Trophoblast cell (in vitro differentiated cells and primary cell): Measurements from ENCODE around the gene SYT2.
A peak's percentile ranks its signal among the peaks of the same experiment; 100 is the strongest.

Source experiments
- DNase-seq, 2 donors: peaks; one replicate each; pipeline ENCODE4 v3.0.0-alpha.2; 2016
- H2AFZ ChIP-seq: 2 replicates; pipeline ENCODE4 v1.6.1; 2013; ENCODE audit warnings: low read length, moderate library complexity, mild to moderate bottlenecking; ENCODE audit not compliant: insufficient read depth, poor library complexity
- H2AK5ac ChIP-seq: 2 replicates; pipeline ENCODE4 v1.6.1; 2013; ENCODE audit warnings: mild to moderate bottlenecking, low read length
- H2BK120ac ChIP-seq: 2 replicates; pipeline ENCODE4 v1.6.1; 2013; ENCODE audit warnings: low read length, mild to moderate bottlenecking, moderate library complexity; ENCODE audit not compliant: insufficient read depth, poor library complexity
- H2BK12ac ChIP-seq: 2 replicates; pipeline ENCODE4 v1.6.1; 2013; ENCODE audit warnings: mild to moderate bottlenecking, low read length, moderate library complexity
- H2BK5ac ChIP-seq: 2 replicates; pipeline ENCODE4 v1.6.1; 2013; ENCODE audit warnings: low read length, low read depth, moderate library complexity, mild to moderate bottlenecking; ENCODE audit not compliant: poor library complexity
- H3K14ac ChIP-seq: 2 replicates; pipeline ENCODE4 v1.6.1; 2013; ENCODE audit warnings: mild to moderate bottlenecking, low read length
- H3K18ac ChIP-seq: 2 replicates; pipeline ENCODE4 v1.6.1; 2013; ENCODE audit warnings: mild to moderate bottlenecking, low read length
- H3K23ac ChIP-seq: 2 replicates; pipeline ENCODE4 v1.6.1; 2013; ENCODE audit warnings: low read length
- H3K27ac ChIP-seq: 2 replicates; pipeline ENCODE4 v1.5.1; 2013; ENCODE audit warnings: low read depth, mild to moderate bottlenecking, inconsistent platforms, low read length, moderate library complexity
- H3K27me3 ChIP-seq: 2 replicates; pipeline ENCODE4 v1.6.1; 2013; ENCODE audit warnings: inconsistent platforms, mild to moderate bottlenecking, low read length, moderate library complexity; ENCODE audit not compliant: insufficient read depth
- H3K36me3 ChIP-seq, 2 experiments: 1 replicate in 1 of 2; 2 replicates in 1 of 2; pipeline ENCODE4 v1.6.1; 2013; ENCODE audit warnings: low read length in 2 of 2, mild to moderate bottlenecking in 2 of 2, moderate library complexity in 1 of 2; ENCODE audit not compliant: insufficient read depth in 2 of 2, control insufficient read depth in 1 of 2
- H3K4ac ChIP-seq: 2 replicates; pipeline ENCODE4 v1.6.1; 2013; ENCODE audit warnings: low read depth, mild to moderate bottlenecking, low read length, moderate library complexity
- H3K4me1 ChIP-seq, 2 experiments: 1 replicate in 1 of 2; 2 replicates in 1 of 2; pipeline ENCODE4 v1.6.1; 2013; ENCODE audit warnings: low read length in 2 of 2, mild to moderate bottlenecking in 2 of 2, moderate library complexity in 1 of 2; ENCODE audit not compliant: insufficient read depth in 2 of 2, control insufficient read depth in 1 of 2
- H3K4me2 ChIP-seq: 2 replicates; pipeline ENCODE4 v1.6.1; 2013; ENCODE audit warnings: inconsistent platforms, mild to moderate bottlenecking, low read length, moderate library complexity
- H3K4me3 ChIP-seq: 2 replicates; pipeline ENCODE4 v1.5.1; 2013; ENCODE audit warnings: mild to moderate bottlenecking, low read depth, low read length, inconsistent platforms
- H3K79me1 ChIP-seq: one replicate; pipeline ENCODE4 v1.6.1; 2013; ENCODE audit warnings: low read length
- H3K79me2 ChIP-seq: 2 replicates; pipeline ENCODE4 v1.6.1; 2013; ENCODE audit warnings: low read length, mild to moderate bottlenecking; ENCODE audit not compliant: control insufficient read depth, insufficient read depth, poor library complexity
- H3K9ac ChIP-seq: 2 replicates; pipeline ENCODE4 v1.6.1; 2013; ENCODE audit warnings: mild to moderate bottlenecking, low read length
- H3K9me3 ChIP-seq: 2 replicates; pipeline ENCODE4 v1.6.1; 2013; ENCODE audit warnings: low read depth, mild to moderate bottlenecking, control low read depth, inconsistent platforms, low read length; ENCODE audit not compliant: insufficient read depth
- H4K12ac ChIP-seq: 2 replicates; pipeline ENCODE4 v1.6.1; 2013; ENCODE audit warnings: low read depth, mild to moderate bottlenecking, low read length, moderate library complexity
- H4K8ac ChIP-seq: 2 replicates; pipeline ENCODE4 v1.6.1; 2013; ENCODE audit warnings: low read depth, mild to moderate bottlenecking, low read length, moderate library complexity
- H4K91ac ChIP-seq: one replicate; pipeline ENCODE4 v1.6.1; 2013; ENCODE audit warnings: low read depth, mild to moderate bottlenecking, low read length, moderate library complexity
- WGBS: extraction: QIAGEN DNeasy Blood & Tissue Kit; methylation state at CpG from one replicate; pipeline ENCODE4 v1.1.7; 2013; ENCODE audit warnings: missing lambda C conversion rate; ENCODE audit not compliant: insufficient read length, insufficient coverage; ENCODE audit errors: extremely low coverage; 5-methylcytosine and 5-hydroxymethylcytosine counted together

The SYT2 gene

DNA sequence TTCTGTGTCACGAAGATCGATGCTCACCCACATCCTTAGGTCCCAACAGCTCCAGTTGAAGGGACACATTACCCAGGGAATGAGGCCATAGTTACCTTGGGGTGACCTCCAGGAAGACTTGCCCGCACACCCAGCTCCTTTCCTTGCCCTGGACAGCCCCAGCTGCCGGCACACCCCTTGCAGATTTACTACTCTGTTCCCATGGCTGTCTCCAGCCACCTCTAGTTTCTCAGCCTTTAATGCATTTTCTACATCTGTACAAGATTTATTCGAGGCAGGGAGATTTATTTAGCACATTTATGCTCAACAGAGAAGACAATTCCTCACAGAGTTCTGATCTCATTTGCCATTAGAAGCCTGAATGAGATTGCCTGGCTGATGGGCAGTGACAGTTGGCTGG, 36.7 kb downstream of the SYT2 start:
- no peaks in the 10 kb centered on the region for H3K27me3 ChIP-seq
- no peak overlapping the region for H4K91ac ChIP-seq
- no peak overlapping the region for H4K12ac ChIP-seq
- no peak overlapping the region for H3K9ac ChIP-seq
- no peak overlapping the region for H3K23ac ChIP-seq
- no peaks in the 10 kb centered on the region for H3K36me3 ChIP-seq
- H3K79me1 ChIP-seq, result no peaks in the 10 kb centered on the region
- H2BK12ac ChIP-seq, result no peak overlapping the region
- no peak overlapping the region for H4K8ac ChIP-seq
- H2AFZ ChIP-seq, result no peak overlapping the region
- DNase-seq, result no peak
- H2AK5ac ChIP-seq, result no peak overlapping the region
- no peak overlapping the region for H3K4me3 ChIP-seq
- no peak overlapping the region for H3K14ac ChIP-seq
- no peak overlapping the region for H3K4ac ChIP-seq
- H3K4me1 ChIP-seq, result peaks cover 0 to 2% of the 10 kb centered on the region in 2 experiments
- no peak overlapping the region for H3K4me2 ChIP-seq
- no peak overlapping the region for H3K18ac ChIP-seq
- H2BK120ac ChIP-seq, result no peak overlapping the region
- H3K27ac ChIP-seq, result no peak overlapping the region
- peaks cover 1% of the 10 kb centered on the region for H3K9me3 ChIP-seq
- H3K79me2 ChIP-seq, result no peaks in the 10 kb centered on the region
- WGBS, result no CpG with 5 or more reads among the region's 5 CpGs
- no peak overlapping the region for H2BK5ac ChIP-seq

GRCh38 chr1:202671399-202671798, 38.9 kb downstream of the SYT2 start:
- Histone ChIP-seq H3K4me3 (no peak overlapping the region), H3K27me3 (no peaks in the 10 kb centered on the region)
- DNase-seq, result peak in 1 of 2 donors; percentile 30

GRCh38 chr1:202665417-202665816, 44.8 kb downstream of the SYT2 start:
- Histone ChIP-seq H3K4me2 (no peak overlapping the region), H2BK120ac (no peak overlapping the region), H3K27me3 (no peaks in the 10 kb centered on the region), H4K91ac (no peak overlapping the region), H3K4ac (no peak overlapping the region), H2BK12ac (no peak overlapping the region), H2BK5ac (no peak overlapping the region), H3K79me1 (no peaks in the 10 kb centered on the region), H4K12ac (no peak overlapping the region), H2AFZ (no peak overlapping the region), H4K8ac (no peak overlapping the region), H2AK5ac (no peak overlapping the region), H3K18ac (no peak overlapping the region), H3K14ac (no peak overlapping the region), H3K79me2 (no peaks in the 10 kb centered on the region), H3K9me3 (no peaks in the 10 kb centered on the region), H3K36me3 (no peaks in the 10 kb centered on the region), H3K4me3 (no peak overlapping the region), H3K4me1 (no peaks in the 10 kb centered on the region), H3K27ac (no peak overlapping the region), H3K23ac (no peak overlapping the region), H3K9ac (no peak overlapping the region)
- WGBS, result no CpG with 5 or more reads among the region's 3 CpGs
- no peak for DNase-seq

More at GRCh38 chr1:202671399-202671798, 38.9 kb downstream of the SYT2 start:
- H4K8ac ChIP-seq, result no peak overlapping the region
- no peak overlapping the region for H3K14ac ChIP-seq
- WGBS, result no CpG with 5 or more reads among the region's 5 CpGs
- H3K79me2 ChIP-seq, result no peaks in the 10 kb centered on the region
- no peak overlapping the region for H4K12ac ChIP-seq
- peaks cover 1% of the 10 kb centered on the region for H3K9me3 ChIP-seq
- no peak overlapping the region for H3K18ac ChIP-seq
- no peak overlapping the region for H2BK120ac ChIP-seq
- no peak overlapping the region for H2BK12ac ChIP-seq
- no peak overlapping the region for H2BK5ac ChIP-seq
- H2AFZ ChIP-seq, result no peak overlapping the region
- H3K79me1 ChIP-seq, result no peaks in the 10 kb centered on the region
- no peak overlapping the region for H3K4me2 ChIP-seq
- no peak overlapping the region for H2AK5ac ChIP-seq
- H4K91ac ChIP-seq, result no peak overlapping the region
- peaks cover 0 to 2% of the 10 kb centered on the region in 2 experiments for H3K4me1 ChIP-seq
- no peak overlapping the region for H3K23ac ChIP-seq
- H3K27ac ChIP-seq, result no peak overlapping the region
- no peaks in the 10 kb centered on the region for H3K36me3 ChIP-seq
- H3K4ac ChIP-seq, result no peak overlapping the region
- no peak overlapping the region for H3K9ac ChIP-seq

DNA sequence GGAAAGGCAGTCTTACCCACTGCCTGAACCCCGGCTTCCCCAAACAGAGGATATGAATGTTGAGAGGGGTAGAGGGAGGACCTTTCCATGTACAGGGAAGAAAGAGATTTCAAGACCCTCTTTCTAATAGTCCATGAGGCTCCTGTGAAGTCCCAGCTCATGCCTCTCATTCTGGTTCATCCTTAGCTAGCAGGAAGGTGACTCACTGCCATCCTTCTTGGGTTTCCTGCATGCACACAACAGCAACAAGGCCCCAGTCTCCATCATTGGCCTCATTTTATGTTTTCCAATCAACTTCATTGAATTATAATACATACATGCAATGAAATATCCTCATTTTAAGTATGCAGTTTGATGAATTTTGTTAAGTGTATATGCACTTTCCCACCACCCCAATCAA, 46.2 kb downstream of the SYT2 start:
- H3K27me3 ChIP-seq, result no peaks in the 10 kb centered on the region
- no peak overlapping the region for H3K4me3 ChIP-seq
- H3K4me2 ChIP-seq, result no peak overlapping the region
- H2BK5ac ChIP-seq, result no peak overlapping the region
- WGBS, result no CpG with 5 or more reads among the region's 1 CpG
- H4K12ac ChIP-seq, result no peak overlapping the region
- H2AK5ac ChIP-seq, result no peak overlapping the region
- no peak overlapping the region for H2BK120ac ChIP-seq
- no peak overlapping the region for H3K14ac ChIP-seq
- H2AFZ ChIP-seq, result no peak overlapping the region
- H3K23ac ChIP-seq, result no peak overlapping the region
- H3K4ac ChIP-seq, result no peak overlapping the region
- no peak overlapping the region for H3K18ac ChIP-seq
- no peaks in the 10 kb centered on the region for H3K79me1 ChIP-seq
- H4K91ac ChIP-seq, result no peak overlapping the region
- H3K36me3 ChIP-seq, result no peaks in the 10 kb centered on the region
- no peak overlapping the region for H4K8ac ChIP-seq
- H3K4me1 ChIP-seq, result no peaks in the 10 kb centered on the region
- no peak overlapping the region for H3K27ac ChIP-seq
- H2BK12ac ChIP-seq, result no peak overlapping the region
- H3K9ac ChIP-seq, result no peak overlapping the region
- DNase-seq, result no peak
- no peaks in the 10 kb centered on the region for H3K79me2 ChIP-seq
- no peaks in the 10 kb centered on the region for H3K9me3 ChIP-seq
